C4-2B (cell line): Measurements from ENCODE around the gene NRP1.

Experiments used
- ZFX ChIP-seq: fragments of 450-650 bp; IDR thresholded peaks from 2 replicates; pipeline ENCODE4 v1.6.1; 2017
- TF ChIP-seq, protein P1 (sequence below): fragments of 450-650 bp; conservative IDR thresholded peaks from 2 replicates; pipeline ENCODE4 v1.5.1; 2017; ENCODE audit warnings: mild to moderate bottlenecking

DNA sequence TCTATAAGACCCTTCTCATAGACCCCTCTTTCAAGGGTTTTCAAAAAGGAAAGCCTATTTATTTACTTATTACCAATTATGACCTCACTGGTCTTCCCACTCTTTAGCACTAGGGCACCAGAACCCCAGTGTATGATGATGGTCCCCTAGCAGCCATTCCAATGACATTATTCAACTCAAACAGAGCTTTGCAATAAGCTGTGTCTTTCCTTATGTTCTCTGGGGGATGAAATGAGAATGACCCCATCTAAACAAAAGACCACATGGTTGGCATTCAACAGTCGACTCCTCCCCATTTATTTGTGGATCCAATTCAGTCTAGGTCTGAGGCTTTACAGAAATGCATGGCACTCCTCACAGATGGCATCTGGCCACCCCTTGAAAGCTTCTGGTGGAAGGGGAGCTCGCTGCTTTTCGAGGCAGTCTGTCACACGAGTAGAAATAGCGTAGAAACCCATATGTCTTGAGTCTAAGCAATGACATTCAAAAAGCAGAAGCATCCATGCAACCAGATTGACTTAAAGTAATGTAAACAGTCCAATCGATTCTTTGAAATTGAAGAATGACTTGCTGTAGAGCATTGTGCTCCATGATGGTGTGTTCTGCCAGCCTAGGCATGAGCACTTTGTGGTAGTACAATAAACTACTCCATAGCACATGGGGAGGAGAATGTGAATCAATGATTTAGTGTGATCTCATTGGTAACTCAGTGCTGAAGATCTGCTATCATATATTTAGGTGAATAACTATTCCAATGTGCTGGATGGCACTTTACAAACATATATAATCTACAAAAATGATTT, 29.8 kb downstream of the NRP1 start:
- TF ChIP-seq, protein P1, sequence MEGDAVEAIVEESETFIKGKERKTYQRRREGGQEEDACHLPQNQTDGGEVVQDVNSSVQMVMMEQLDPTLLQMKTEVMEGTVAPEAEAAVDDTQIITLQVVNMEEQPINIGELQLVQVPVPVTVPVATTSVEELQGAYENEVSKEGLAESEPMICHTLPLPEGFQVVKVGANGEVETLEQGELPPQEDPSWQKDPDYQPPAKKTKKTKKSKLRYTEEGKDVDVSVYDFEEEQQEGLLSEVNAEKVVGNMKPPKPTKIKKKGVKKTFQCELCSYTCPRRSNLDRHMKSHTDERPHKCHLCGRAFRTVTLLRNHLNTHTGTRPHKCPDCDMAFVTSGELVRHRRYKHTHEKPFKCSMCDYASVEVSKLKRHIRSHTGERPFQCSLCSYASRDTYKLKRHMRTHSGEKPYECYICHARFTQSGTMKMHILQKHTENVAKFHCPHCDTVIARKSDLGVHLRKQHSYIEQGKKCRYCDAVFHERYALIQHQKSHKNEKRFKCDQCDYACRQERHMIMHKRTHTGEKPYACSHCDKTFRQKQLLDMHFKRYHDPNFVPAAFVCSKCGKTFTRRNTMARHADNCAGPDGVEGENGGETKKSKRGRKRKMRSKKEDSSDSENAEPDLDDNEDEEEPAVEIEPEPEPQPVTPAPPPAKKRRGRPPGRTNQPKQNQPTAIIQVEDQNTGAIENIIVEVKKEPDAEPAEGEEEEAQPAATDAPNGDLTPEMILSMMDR: no peak
- TF ChIP-seq ZFX: no peak
